Calu3 (cell line): ENCODE data around the gene ASB18. TPM values are rescaled to one million over a fixed set of nuclear protein-coding genes. Genes with fewer than 3 reads are reported as not detected.

Experiments
- BruUV-seq: library from RNA; stranded (reverse); fragments of 400-500 nt; replicated peaks from 2 replicates; lab custom pipeline; 2021; lab: Mats Ljungman, UMichigan
- CTCF ChIA-PET: fragments of 300-600 bp; sonication (Branson Sonifier 250); formaldehyde crosslinking; loops from one replicate; lab custom pipeline; 2022; ENCODE audit warnings: antibody characterized with exemption; lab: Charles Lee
- DNase-seq: peaks from one replicate; pipeline ENCODE4 v3.0.0; 2022
- H3K27ac Mint-ChIP-seq: one replicate; pipeline ENCODE4 v1.8.0; 2022; ENCODE audit warnings: mixed read lengths; ENCODE audit not compliant: unreplicated experiment
- H3K27me3 Mint-ChIP-seq: one replicate; pipeline ENCODE4 v1.8.0; 2022; ENCODE audit warnings: mixed read lengths; ENCODE audit not compliant: unreplicated experiment
- H3K36me3 Mint-ChIP-seq: one replicate; pipeline ENCODE4 v1.8.0; 2022; ENCODE audit warnings: mild to moderate bottlenecking, moderate library complexity, mixed read lengths; ENCODE audit not compliant: insufficient read depth, unreplicated experiment
- H3K4me1 Mint-ChIP-seq: one replicate; pipeline ENCODE4 v1.8.0; 2022; ENCODE audit warnings: mild to moderate bottlenecking, low read depth, mixed read lengths; ENCODE audit not compliant: unreplicated experiment
- H3K4me3 Mint-ChIP-seq: one replicate; pipeline ENCODE4 v1.8.0; 2022; ENCODE audit warnings: mild to moderate bottlenecking, low read depth, moderate library complexity, mixed read lengths; ENCODE audit not compliant: unreplicated experiment
- H3K9me3 Mint-ChIP-seq: one replicate; pipeline ENCODE4 v1.8.0; 2022; ENCODE audit warnings: low read depth, mixed read lengths; ENCODE audit not compliant: unreplicated experiment
- intact Hi-C: fragments of 100-400 bp; cut with micrococcal nuclease; formaldehyde crosslinking; loops from one replicate; pipeline ENCODE4 v1.10.0; 2022; ENCODE audit not compliant: unreplicated experiment
- total RNA-seq: library from RNA; stranded (reverse); gene quantifications from 2 replicates; pipeline ENCODE4 v1.2.3, GENCODE V29; 2022
- TF ChIP-seq, protein P1 (sequence below): fragments of 200-600 bp; IDR thresholded peaks from one replicate; pipeline ENCODE4 v1.8.0; 2022; ENCODE audit warnings: antibody characterized with exemption; ENCODE audit not compliant: unreplicated experiment

Gene ASB18
- total RNA-seq, 1 experiment from 2014 or later = not detected

DNA sequence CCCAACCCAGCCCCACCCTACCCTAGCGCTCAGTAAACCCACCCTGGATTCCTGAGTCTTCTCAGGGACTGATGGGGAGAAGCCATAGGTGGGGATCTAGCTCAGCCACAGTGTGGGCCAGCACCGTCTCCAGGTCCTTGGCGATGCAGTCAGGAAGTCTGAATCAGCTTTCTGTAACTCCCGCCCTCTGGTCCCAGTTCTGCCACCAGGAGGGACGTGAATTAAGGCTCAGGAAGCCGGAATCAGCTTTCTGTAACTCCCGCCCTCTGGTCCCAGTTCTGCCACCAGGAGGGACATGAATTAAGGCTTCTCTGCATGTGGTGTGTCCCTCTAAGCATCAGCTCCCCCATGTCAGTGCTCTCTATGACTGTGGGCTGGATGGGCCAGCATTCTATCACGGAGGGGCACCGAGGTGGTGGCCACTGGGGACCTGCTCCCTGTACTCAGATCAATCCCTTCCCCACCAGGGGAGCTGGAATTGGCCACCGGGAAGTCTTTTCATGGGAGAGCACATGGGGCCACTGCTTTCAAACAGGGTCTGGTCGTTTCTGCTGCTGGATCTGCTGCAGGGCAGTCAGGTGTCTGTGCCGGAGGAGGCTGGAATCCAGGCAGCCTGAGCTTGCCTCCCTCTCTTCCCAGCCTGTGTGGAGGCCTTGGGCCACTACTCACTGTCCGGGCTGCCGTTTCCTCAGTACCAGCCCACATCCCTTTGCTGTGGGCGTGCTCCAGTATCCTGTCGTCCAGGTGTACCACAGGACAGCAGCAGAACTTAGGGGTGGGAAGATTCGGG, 24.7 kb downstream of the ASB18 start:
- intact Hi-C loops = no loop called here
- Mint-ChIP-seq H3K36me3 (no peaks in the 10 kb centered on the region), H3K9me3 (peaks cover 4% of the 10 kb centered on the region), H3K4me3 (peak overlapping the region; percentile 36), H3K4me1 (peaks cover 31% of the 10 kb centered on the region), H3K27ac (peak overlapping the region; percentile 78), H3K27me3 (no peaks in the 10 kb centered on the region)
- CTCF ChIA-PET = interaction anchor here (0.5 to 1.9 kb wide), 3 partner anchors 14 to 493 kb away, joined by 3 to 8 read pairs (median 3); no protein-coding TSS in a partner anchor
- DNase-seq = peak; percentile 19
- TF ChIP-seq, protein P1, sequence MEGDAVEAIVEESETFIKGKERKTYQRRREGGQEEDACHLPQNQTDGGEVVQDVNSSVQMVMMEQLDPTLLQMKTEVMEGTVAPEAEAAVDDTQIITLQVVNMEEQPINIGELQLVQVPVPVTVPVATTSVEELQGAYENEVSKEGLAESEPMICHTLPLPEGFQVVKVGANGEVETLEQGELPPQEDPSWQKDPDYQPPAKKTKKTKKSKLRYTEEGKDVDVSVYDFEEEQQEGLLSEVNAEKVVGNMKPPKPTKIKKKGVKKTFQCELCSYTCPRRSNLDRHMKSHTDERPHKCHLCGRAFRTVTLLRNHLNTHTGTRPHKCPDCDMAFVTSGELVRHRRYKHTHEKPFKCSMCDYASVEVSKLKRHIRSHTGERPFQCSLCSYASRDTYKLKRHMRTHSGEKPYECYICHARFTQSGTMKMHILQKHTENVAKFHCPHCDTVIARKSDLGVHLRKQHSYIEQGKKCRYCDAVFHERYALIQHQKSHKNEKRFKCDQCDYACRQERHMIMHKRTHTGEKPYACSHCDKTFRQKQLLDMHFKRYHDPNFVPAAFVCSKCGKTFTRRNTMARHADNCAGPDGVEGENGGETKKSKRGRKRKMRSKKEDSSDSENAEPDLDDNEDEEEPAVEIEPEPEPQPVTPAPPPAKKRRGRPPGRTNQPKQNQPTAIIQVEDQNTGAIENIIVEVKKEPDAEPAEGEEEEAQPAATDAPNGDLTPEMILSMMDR = no peak
- BruUV-seq = no TSS peak

DNA sequence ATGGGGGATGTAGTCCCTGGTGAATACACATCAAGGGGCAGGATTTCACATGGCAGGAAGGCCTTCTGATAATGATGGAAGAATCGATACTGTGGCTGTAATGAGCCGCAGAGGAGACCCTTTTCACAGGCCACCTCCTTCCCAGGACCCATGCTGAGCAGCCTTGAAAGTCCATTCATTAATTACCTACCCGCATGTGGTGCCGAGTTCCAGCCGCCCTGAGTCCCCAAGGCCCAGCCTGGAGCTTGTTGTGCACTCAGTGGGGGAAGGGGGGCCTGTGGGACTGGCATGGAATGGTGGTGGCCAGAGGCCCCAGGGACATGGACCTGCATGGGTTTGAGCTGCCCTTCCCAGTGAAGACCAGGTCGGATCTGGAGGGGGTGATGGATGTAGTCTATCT, 25.5 kb downstream of the ASB18 start:
- no TSS peak for BruUV-seq
- DNase-seq = no peak
- Mint-ChIP-seq H3K27ac (no peak overlapping the region), H3K4me3 (no peak overlapping the region), H3K4me1 (peaks cover 31% of the 10 kb centered on the region), H3K9me3 (peaks cover 6% of the 10 kb centered on the region), H3K36me3 (no peaks in the 10 kb centered on the region), H3K27me3 (no peaks in the 10 kb centered on the region)
- intact Hi-C loops = no loop called here
- CTCF ChIA-PET = interaction anchor here (1.3 to 1.9 kb wide), 2 partner anchors 14 to 22 kb away, joined by 3 to 8 read pairs; no protein-coding TSS in a partner anchor
- TF ChIP-seq, protein P1 = no peak

DNA sequence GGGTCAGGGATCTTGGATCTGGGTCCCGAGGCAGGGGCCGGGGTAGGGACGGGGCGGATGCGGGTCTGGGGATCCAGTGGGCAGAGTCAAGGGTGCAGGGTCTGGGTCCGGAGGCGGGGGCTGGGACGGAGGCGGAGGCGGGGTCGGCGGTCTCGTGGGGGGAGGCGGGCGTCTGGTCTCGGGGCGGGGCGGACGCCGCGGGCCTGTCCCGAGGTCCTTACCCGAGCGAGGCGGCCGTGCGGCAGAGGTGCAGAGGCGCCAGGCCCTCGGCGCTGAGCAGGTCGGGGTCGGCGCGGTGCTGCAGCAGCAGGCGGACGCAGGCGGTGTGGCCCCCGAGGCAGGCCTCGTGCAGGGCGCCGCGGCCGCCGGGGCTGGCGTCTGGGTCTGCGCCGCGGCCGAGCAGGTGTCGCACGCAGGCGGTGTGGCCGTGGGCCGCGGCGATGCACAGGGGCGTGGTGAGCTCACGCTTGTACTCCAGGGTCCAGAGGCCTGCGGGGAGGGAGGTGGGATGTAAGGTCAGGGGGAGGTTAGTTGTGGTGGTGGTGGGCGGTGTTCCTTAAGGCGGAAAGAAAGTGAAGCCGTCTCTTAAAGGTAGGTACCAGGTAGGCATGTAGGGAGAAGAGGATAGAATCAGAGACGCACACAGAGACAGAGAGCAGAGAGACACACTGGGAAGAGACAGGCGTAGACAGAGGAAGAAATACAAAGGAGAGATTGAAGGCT, 26.6 kb downstream of the ASB18 start:
- H3K27ac Mint-ChIP-seq = peak overlapping the region; percentile 80
- DNase-seq = no peak
- peaks cover 6% of the 10 kb centered on the region for H3K9me3 Mint-ChIP-seq
- no peaks in the 10 kb centered on the region for H3K27me3 Mint-ChIP-seq
- TF ChIP-seq, protein P1 = no peak
- no peak overlapping the region for H3K4me3 Mint-ChIP-seq
- intact Hi-C loops = no loop called here
- CTCF ChIA-PET = no interaction called here
- H3K36me3 Mint-ChIP-seq = no peaks in the 10 kb centered on the region
- BruUV-seq = no TSS peak
- H3K4me1 Mint-ChIP-seq = peaks cover 31% of the 10 kb centered on the region

DNA sequence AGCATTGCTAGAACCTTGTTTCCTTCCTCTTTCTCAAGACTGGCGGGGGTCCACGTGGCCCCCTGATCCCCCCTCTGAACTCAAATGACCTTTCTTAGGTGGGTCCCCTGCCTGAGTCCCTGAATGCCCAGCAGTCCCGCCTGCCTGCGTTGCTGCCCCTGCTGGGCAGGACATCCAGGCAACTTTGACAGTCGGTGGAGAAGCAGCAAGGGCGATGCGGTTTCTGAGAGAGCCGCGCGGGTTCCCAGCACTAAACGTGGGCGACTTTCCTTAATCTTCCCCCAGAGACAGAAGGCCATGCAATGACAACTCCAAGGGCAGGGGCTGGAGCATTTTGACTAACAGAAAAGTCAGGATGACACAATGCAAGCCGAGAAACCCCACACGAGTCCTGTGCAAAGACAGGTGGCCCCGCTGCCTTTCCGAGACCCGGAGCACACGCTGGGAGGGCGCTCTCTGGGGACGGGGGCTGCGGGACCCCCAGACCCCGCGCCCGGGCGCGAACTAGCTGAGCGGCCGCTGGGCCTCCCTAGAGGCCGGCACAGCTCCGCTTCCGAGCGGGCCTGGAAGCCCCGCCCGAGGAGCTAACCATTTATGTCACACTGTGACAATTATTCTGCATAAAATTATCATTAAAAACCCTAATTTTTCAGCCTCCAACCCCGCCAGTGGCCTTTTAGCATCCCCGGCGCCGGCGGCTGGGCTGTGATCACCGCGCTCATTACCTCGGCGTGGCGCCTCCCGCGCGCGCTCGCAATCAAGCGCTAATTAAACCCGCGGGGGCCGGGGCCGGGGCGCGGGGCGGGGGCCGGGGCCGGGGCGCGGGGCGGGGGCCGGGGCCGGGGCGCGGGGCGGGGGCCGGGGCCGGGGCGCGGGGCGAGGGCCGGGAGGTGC, 27.4 kb downstream of the ASB18 start:
- H3K9me3 Mint-ChIP-seq = peaks cover 9% of the 10 kb centered on the region
- DNase-seq = no peak
- TF ChIP-seq, protein P1 = no peak
- no peaks in the 10 kb centered on the region for H3K36me3 Mint-ChIP-seq
- no peaks in the 10 kb centered on the region for H3K27me3 Mint-ChIP-seq
- CTCF ChIA-PET = no interaction called here
- no peak overlapping the region for H3K27ac Mint-ChIP-seq
- intact Hi-C loops = no loop called here
- no TSS peak for BruUV-seq
- peaks cover 31% of the 10 kb centered on the region for H3K4me1 Mint-ChIP-seq
- no peak overlapping the region for H3K4me3 Mint-ChIP-seq
